Colonic mucosa (tissue), 4 donors: ENCODE data around the gene DAB1. TPM values are rescaled to one million over a fixed set of nuclear protein-coding genes. Genes with fewer than 3 reads are reported as not detected.

Source experiments
- DNase-seq: peaks from one replicate; pipeline ENCODE4 v3.0.0-alpha.2; 2020
- H3K27ac ChIP-seq: fragments of 200-600 bp; one replicate; pipeline ENCODE4 v1.8.0; 2021
- H3K27me3 ChIP-seq: fragments of 200-600 bp; one replicate; pipeline ENCODE4 v1.8.0; 2021
- H3K36me3 ChIP-seq: fragments of 200-600 bp; one replicate; pipeline ENCODE4 v1.8.0; 2021
- H3K4me1 ChIP-seq: fragments of 200-600 bp; one replicate; pipeline ENCODE4 v1.8.0; 2021; ENCODE audit warnings: mild to moderate bottlenecking
- H3K4me3 ChIP-seq: fragments of 200-600 bp; one replicate; pipeline ENCODE4 v1.8.0; 2021
- H3K9ac ChIP-seq, 2 donors: one replicate each; pipeline ENCODE4 v1.7.0; 2013; ENCODE audit warnings: control low read depth in 2 of 2, low read depth in 2 of 2, low read length in 2 of 2
- H3K9me3 ChIP-seq: fragments of 200-600 bp; one replicate; pipeline ENCODE4 v1.8.0; 2021
- intact Hi-C: fragments of 100-400 bp; cut with DNase I; formaldehyde crosslinking; loops from one replicate; pipeline ENCODE4 v1.14.1; 2022
- total RNA-seq, 2 donors: library from RNA; stranded (reverse); fragmentation: NEBNext Ultra II Directional in 1 of 2; extraction: Animal tissue kit (Norgen Biotek cat#: 25700) in 1 of 2; gene quantifications; one replicate each; pipeline ENCODE4 v1.2.1, GENCODE V29; 2021
- TF ChIP-seq, protein P1 (sequence below): fragments of 200-600 bp; IDR thresholded peaks from one replicate; pipeline ENCODE4 v1.8.0; 2022; ENCODE audit warnings: antibody characterized with exemption, mild to moderate bottlenecking
- donor health status: healthy.
- donor health status: DM: no; HTN: no; CAD: no.
- donor health status: DM: no; HTN: no; CAD: no.

Gene DAB1
- total RNA-seq, 2 donors from 2014 or later = 0.42 TPM; not detected in 1

GRCh38 chr1:57282411-57282810, 141.4 kb downstream of the DAB1 start:
- Histone ChIP-seq H3K27me3 (no peaks in the 10 kb centered on the region), H3K4me3 (no peak overlapping the region), H3K36me3 (no peaks in the 10 kb centered on the region), H3K9ac (no peak overlapping the region), H3K27ac (no peak overlapping the region), H3K4me1 (no peaks in the 10 kb centered on the region), H3K9me3 (no peaks in the 10 kb centered on the region)
- no peak for DNase-seq
- intact Hi-C loops = no loop called here
- TF ChIP-seq, protein P1, sequence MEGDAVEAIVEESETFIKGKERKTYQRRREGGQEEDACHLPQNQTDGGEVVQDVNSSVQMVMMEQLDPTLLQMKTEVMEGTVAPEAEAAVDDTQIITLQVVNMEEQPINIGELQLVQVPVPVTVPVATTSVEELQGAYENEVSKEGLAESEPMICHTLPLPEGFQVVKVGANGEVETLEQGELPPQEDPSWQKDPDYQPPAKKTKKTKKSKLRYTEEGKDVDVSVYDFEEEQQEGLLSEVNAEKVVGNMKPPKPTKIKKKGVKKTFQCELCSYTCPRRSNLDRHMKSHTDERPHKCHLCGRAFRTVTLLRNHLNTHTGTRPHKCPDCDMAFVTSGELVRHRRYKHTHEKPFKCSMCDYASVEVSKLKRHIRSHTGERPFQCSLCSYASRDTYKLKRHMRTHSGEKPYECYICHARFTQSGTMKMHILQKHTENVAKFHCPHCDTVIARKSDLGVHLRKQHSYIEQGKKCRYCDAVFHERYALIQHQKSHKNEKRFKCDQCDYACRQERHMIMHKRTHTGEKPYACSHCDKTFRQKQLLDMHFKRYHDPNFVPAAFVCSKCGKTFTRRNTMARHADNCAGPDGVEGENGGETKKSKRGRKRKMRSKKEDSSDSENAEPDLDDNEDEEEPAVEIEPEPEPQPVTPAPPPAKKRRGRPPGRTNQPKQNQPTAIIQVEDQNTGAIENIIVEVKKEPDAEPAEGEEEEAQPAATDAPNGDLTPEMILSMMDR = no peak

GRCh38 chr1:57281324-57281723, 142.5 kb downstream of the DAB1 start:
- H3K4me3 ChIP-seq = no peak overlapping the region
- no peaks in the 10 kb centered on the region for H3K4me1 ChIP-seq
- DNase-seq = no peak
- TF ChIP-seq, protein P1 = no peak
- no peaks in the 10 kb centered on the region for H3K9me3 ChIP-seq
- intact Hi-C loops = no loop called here
- H3K36me3 ChIP-seq = no peaks in the 10 kb centered on the region
- H3K27ac ChIP-seq = no peak overlapping the region
- H3K9ac ChIP-seq = no peak overlapping the region
- H3K27me3 ChIP-seq = no peaks in the 10 kb centered on the region

DNA sequence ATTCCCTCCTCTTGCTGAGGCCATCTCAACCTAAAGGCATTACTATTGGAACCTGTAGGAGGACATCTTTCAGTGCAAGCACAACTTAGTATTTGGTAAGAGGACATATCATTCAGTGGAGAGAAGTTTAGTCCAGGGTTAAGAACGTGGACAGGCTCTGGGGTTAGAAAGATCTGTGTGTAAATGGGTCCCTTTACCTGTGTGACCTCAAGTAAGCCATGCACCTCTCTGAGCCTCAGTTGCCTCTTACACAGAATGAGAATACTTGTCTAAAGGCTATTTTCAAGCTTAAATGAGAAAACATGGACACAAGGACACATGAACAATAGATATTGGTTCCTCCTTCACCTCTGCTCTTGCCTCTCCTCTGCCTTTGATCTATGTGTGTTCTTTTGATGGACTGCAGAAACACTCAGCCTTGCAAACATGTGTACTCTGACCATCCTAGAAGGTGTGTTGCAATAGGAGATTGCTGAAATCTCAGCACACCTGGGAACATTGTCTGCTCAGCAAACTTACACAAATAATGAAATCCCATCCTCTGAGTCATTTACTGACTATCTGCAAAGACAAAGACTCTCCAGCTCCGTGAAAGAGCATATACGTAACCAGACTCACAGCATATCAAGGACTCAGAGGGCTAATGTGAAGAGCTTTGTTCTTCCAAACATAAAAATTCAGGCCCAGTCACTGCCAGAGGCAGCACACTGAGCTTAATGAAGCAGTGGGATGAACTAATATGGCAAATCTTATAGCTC, 143.8 kb downstream of the DAB1 start:
- Histone ChIP-seq H3K27me3 (no peaks in the 10 kb centered on the region), H3K36me3 (no peaks in the 10 kb centered on the region), H3K27ac (no peak overlapping the region), H3K9me3 (no peaks in the 10 kb centered on the region), H3K9ac (no peak overlapping the region), H3K4me3 (no peak overlapping the region), H3K4me1 (no peaks in the 10 kb centered on the region)
- intact Hi-C loops = no loop called here
- TF ChIP-seq, protein P1 = no peak
- DNase-seq = no peak

DNA sequence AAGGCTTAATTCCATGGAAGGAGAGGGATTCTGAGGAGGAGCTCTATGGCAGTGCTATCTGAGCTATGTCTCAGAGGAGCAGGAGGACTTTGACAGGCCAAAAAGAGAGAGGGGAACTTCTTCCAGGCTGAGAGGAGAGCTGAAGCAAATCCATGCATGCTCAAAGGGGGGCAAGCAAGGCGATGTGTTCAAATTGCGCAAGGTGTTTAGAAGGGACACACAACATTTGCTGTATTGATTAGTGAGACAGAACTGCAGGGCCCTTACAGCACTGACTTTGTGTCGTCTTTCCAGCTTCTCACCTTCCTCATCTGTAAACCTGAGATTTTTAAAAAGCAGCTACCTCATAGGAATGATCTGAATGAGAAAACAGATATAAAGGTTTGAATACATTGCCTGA, 145.3 kb downstream of the DAB1 start:
- TF ChIP-seq, protein P1 = no peak
- H3K9ac ChIP-seq = no peak overlapping the region
- DNase-seq = no peak
- H3K36me3 ChIP-seq = no peaks in the 10 kb centered on the region
- H3K27me3 ChIP-seq = no peaks in the 10 kb centered on the region
- intact Hi-C loops = no loop called here
- no peaks in the 10 kb centered on the region for H3K9me3 ChIP-seq
- H3K27ac ChIP-seq = no peak overlapping the region
- no peak overlapping the region for H3K4me3 ChIP-seq
- no peaks in the 10 kb centered on the region for H3K4me1 ChIP-seq

DNA sequence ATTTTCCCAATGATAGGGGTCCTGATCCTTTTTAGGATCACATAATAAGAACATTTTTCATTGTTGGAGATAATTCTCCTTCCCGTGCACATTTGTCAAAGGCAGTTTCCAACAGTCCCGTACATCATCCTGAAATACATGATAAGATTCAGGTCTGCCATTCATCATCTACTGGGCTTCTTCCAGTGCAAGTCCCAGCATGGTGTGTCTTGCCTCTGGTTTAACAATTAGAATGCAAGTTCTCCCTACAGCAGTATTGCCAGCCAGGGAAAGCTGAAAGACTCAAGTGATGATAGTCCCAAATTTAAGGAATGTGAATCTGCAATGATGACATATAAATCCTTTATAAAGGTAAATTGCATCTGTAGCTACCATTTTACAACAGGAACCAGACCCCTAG, 146.2 kb downstream of the DAB1 start:
- Histone ChIP-seq H3K27me3 (no peaks in the 10 kb centered on the region), H3K9me3 (no peaks in the 10 kb centered on the region), H3K36me3 (no peaks in the 10 kb centered on the region), H3K27ac (no peak overlapping the region), H3K4me1 (no peaks in the 10 kb centered on the region), H3K4me3 (no peak overlapping the region), H3K9ac (no peak overlapping the region)
- no peak for DNase-seq
- intact Hi-C loops = no loop called here
- TF ChIP-seq, protein P1 = no peak
